Stimulated activated CD4-positive, alpha-beta T cell treated with anti-CD3 and anti-CD28 coated beads, TNF-alpha, amount 100 ng/mL, for 1 hour (primary cell): ENCODE measurements around the gene TMEM86A.
A peak's percentile ranks its signal among the peaks of the same experiment; 100 is the strongest.
"Not testable (repeated sequence)": the region's sequence is repeated elsewhere in the genome, so short reads cannot be mapped to it uniquely, and the experiment has no call there.

ENCODE experiments used
- DNase-seq, 3 donors: peaks; one replicate each; pipeline ENCODE4 v3.0.0-alpha.2; 2020; ENCODE audit warnings: low read depth in 3 of 3, low spot score in 1 of 3

The TMEM86A gene, protein sequence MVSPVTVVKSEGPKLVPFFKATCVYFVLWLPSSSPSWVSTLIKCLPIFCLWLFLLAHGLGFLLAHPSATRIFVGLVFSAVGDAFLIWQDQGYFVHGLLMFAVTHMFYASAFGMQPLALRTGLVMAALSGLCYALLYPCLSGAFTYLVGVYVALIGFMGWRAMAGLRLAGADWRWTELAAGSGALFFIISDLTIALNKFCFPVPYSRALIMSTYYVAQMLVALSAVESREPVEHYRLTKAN

DNA sequence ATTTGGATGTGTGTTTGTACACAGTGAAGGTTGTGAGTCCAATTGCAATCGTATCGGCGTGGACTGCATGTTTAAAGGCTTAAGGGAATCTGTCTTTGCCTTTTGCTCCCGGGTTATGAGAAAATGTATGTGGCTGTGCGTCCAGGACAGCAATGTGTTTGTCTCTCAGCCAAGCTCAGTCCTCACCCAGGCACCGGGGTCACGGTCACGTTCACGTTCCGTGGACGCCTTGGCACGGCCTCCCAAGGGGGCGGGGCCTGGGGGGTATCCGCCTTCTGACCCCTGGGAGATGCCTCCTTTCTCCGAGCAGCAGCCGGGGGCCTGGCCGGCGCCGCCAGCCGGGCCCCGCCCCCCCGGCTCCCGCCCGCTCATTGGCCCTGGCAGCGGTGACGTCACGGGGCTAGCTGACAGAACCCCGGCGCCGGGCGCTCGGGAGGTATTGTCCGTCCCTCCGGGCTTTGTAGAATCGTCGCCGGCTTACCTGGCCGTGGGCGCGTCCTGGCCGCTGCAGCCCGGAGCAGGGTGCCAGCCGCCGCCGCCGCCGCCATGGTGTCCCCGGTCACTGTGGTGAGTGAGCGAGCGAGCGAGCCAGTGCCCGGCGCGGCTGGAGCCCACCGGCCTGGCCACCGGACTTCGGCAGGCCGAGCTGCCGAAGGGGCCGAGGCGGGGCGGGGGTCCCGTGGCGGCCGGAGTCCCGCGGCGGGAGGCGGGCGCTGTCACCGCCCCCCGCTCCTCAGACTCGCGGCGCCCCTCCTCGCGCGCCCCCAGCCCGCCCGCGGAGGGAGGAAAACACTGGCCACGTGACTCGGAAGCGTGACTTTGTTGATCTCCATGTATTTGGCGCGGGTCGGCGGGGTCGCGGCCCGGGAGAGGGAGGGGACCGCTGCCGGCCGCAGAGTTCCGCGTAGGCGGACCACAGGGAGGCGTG lies at the start of gene TMEM86A:
Gene TMEM86A (plus strand): TSS at position 439 of the 928 bp plus-strand sequence. CDS start 108 bp downstream, at position 547.
- peak; percentile 79 to 84 (median 81) for DNase-seq

GRCh38 chr11:18650353-18650752 lies 48.2 kb upstream of the TMEM86A start:
- DNase-seq, result no peak

GRCh38 chr11:18650859-18651557 lies 47.6 kb upstream of the TMEM86A start:
- DNase-seq, result peak in 1 of 3 donors; percentile 8

DNA sequence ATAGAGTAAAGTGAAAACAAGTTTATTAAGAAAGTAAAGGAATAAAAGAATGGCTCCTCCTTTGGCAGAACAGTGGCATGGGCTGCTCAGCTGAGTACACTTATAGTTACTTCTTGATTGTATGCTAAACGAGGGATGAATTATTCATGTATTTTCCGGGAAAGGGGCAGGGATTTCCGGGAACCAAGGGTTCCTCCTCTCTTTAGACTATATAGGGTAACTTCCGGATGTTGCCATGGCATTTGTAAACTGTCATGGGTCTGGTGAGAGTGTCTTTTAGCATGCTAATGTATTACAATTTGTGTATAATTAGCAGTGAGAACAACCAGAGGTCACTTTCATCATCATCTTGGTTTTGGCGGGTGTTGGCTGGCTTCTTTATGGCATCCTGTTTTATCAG lies 40.9 kb upstream of the TMEM86A start:
- no peak for DNase-seq

GRCh38 chr11:18665353-18665872 lies 33.2 kb upstream of the TMEM86A start:
- not testable (repeated sequence) for DNase-seq

- no peak for DNase-seq
These were observed 30.4 kb upstream of the TMEM86A start for GRCh38 chr11:18668131-18668530.

- peak in 1 of 3 donors; percentile 1 for DNase-seq
These were observed 29.4 kb upstream of the TMEM86A start for GRCh38 chr11:18669219-18669596.

DNA sequence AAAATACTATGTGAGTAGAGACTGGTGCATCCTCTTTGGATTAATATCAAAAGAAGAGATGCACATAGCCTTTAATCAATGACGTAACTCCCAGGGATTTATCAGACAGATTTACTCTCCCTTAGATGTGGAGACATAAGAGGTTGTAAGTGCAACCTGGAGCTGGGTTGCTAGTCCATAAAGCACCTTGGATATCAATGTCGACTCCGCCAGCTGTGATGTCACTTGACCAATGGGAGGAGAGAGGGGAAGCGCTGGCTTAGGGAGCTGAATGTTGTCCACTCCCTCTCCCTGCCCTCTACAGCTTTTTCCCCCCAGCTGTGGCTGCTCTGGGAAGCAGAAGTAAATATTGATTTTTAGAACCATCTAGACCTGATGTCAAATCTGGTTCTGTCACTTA lies 28.9 kb upstream of the TMEM86A start:
- DNase-seq, result no peak

- DNase-seq, result no peak
These were observed 27.3 kb upstream of the TMEM86A start for GRCh38 chr11:18671246-18671645.

GRCh38 chr11:18672209-18672608 lies 26.4 kb upstream of the TMEM86A start:
- peak in 2 of 3 donors; percentile 13 to 21 for DNase-seq

GRCh38 chr11:18676803-18677202 lies 21.8 kb upstream of the TMEM86A start:
- no peak for DNase-seq

DNA sequence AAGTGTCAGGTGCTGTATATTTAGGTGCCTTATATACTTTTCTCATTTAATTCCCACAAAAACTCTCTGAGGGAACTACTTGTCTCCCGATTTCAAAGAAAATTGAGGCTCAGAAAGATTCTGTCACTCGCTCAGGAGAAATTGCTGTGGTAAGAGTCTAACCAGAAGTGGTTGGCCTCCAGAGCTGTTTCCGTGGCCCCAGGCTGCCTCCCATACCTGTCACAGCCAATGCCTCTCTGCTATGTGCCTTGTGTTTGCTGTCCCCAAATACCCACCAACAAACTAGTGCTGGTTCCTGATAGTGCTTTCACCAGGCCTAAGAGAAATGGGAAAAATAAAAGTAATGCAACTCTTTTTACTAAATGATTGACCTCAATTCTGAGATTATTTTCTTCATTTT lies 21.0 kb upstream of the TMEM86A start:
- no peak for DNase-seq

DNA sequence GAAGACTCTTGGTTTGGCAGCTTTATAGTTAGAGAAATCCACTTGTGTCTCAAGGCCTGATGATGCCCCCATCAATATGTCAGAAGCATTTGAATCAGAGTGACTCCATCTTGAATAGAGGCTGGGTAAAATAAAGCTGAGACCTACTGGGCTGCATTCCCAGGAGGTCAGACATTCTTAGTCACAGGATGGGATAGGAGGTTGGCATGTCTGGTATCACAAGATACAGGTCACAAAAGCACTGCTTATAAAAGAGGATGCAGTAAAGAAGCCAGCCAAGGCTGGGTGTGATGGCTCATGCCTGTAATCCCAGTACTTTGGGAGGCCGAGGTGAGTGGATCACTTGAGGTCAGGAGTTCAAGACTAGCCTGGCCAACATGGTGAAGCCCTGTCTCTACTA lies 16.6 kb upstream of the TMEM86A start:
- DNase-seq, result not testable (repeated sequence)

DNA sequence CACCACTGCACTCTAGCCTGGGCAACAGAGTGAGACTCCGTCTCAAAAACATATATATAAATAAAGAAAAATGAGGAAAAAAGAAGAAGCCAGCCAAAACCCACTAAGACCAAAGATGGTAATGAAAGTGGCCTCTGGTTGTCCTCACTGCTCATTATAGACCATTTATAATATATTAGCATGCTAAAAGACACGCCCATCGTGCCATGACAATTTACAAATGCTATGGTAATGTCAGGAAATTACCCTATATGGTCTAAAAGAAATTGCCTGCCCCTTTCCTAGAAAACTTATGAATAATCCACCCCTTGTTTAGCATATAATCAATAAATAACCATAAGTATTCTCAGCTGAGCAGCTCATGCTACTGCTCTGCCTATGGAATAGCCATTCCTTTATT lies 16.1 kb upstream of the TMEM86A start:
- no peak for DNase-seq

DNA sequence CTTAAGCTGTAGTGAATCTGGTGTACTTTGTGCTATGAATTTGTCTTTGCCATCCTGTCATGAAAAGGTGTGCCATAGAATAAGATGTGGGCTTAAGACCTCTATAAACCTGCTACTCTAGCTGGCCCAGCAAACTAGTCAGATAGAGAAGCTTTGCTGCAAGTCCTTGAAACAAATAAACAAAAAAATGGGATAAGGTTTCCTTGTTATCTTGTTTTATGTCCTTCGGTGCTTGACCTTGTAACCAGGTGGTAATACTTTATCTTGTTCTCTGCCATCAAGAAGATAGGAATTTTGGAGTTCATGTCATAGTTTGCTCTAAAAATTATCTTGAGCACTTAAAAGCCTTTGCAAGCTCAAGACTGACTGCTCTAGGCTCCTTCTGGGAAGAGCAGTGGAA lies 14.3 kb upstream of the TMEM86A start:
- no peak for DNase-seq

DNA sequence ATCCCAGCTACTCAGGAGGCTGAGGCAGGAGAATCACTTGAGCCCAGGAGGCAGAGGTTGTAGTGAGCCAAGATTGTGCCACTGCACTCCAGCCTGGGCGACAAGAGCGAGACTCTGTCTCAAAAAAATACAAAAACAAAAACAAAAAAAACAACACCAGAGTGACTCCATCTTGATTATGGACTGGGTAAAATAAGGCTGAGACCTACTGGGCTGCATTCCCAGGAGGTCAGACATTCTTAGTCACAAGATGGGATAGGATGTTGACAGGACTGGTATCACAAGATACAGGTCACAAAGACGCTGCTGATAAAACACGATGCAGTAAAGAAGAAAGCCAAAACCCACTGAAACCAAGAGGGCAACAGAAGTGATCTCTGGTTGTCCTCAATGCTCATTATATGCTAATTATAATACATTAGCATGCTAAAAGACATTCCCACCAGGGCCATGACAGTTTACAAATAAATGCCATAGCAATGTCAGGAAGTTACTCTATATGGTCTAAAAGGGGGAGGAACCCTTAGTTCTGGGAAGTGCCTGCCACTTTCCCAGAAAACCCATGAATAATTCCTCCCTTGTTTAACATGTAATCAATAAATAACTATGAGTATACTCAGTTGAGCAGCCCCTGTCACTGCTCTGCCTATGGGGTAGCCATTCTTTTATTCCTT lies 7.0 kb upstream of the TMEM86A start:
- DNase-seq, result not testable (repeated sequence)

DNA sequence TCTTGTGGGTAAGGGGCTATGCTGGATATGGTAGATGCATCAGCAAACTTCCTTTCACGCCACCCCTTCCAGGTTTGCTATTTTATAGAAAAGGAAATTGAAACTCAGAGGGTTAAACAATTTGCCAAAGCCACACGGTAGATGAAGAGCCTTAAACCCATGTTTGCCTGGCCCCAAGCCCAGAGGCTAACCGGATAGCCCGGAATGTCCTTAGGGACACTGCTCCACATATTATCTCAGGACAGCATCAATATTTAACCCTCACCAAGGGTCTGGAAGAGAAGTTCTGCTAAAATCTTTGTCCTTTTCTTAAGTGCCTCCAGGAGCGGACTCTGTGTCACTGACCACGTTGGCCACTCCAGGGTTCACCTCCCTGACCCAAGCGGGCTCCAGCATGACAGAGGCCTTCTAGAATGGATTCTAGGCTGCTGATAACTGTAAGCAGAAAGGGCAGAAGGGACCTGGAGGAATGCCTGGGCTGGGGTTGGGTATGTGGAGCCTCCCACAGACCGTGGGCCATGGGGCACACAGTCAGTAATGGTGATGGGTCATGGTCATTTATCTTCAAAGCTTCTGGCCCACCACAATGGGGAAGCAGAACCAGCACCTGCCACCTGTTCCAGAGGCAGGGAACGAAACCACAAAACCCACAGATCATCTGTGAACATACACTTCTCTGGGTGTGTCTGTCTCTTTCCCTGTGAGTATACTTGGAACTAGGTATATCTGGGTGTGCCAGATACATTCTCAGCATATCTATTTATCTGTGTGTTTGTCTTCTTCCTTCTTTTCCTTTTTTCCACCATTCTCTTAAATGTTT lies 5.4 kb upstream of the TMEM86A start:
- DNase-seq, result no peak

DNA sequence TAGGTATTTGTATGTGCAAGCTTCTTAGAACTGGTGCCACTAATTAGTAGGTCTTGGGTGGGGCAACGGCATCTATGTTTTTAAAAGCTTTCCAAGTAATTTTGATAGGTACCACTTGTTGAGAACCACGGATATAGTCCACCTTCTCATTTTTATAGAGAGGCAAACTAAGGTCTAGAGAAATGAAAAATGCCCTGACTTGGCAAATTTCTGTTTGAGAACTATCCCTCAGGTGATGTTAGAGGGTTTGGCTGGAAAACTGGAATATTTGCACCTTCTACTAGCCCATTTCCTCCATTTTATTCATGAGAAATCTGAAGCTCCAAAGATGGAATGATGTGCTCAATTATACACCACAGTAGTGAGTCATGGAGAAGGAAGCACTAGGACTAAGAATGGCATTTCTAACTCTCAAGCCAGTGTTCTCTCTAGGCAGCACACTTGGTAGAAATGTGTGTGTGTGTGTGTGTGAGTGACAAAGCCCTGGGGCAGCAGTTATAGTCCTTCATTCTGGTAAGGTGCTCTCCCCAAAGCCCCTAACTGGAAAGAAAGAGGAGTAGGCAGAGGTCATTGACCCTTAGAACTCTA lies 1.8 kb upstream of the TMEM86A start:
- DNase-seq, result no peak

- DNase-seq, result no peak
These were observed 1.0 kb upstream of the TMEM86A start for GRCh38 chr11:18697576-18697975.

DNA sequence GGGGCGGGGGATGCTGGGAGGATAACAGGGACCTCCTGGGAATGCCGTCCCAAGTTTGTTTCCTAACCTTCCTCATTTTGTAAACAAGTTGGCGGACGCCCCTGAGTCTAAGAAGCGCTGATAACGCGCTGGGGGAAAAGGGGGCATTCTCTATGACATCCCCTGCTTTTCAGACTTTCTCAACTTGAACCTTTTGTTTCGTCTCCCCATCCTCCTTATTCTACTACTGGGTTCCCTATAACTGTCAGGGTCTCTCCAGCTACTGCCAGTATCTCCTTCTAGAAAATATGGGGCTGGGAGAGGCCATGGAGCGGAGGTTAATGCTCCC lies 654 bp downstream of the TMEM86A start:
- no peak for DNase-seq
